DND-41 (cell line): Measurements from ENCODE around the gene HS3ST3B1.

Source experiments
- ATAC-seq: fragments of 200-7000 bp; cut with Tn5 transposase; 3 replicates; pipeline ENCODE4 v1.9.1; 2021; ENCODE audit warnings: low read depth; ENCODE audit not compliant: insufficient read depth
- DNase-seq: peaks from one replicate; pipeline ENCODE4 v3.0.0-alpha.2; 2020
- H2AFZ ChIP-seq: 2 replicates; pipeline ENCODE4 v1.6.0; 2012; ENCODE audit warnings: low read depth, low read length
- H3K27ac ChIP-seq: 2 replicates; pipeline ENCODE4 v1.5.1; 2012; ENCODE audit warnings: low read length, inconsistent platforms
- H3K27me3 ChIP-seq: fragments of 200-600 bp; sonication (generic); 2 replicates; pipeline ENCODE4 v1.6.0; 2012; ENCODE audit warnings: low read length, mild to moderate bottlenecking, inconsistent platforms; ENCODE audit not compliant: insufficient read depth, poor library complexity
- H3K36me3 ChIP-seq: 2 replicates; pipeline ENCODE4 v1.5.1; 2012; ENCODE audit warnings: low read length, inconsistent platforms; ENCODE audit not compliant: insufficient read depth
- H3K4me1 ChIP-seq: 2 replicates; pipeline ENCODE4 v1.5.1; 2012; ENCODE audit warnings: mild to moderate bottlenecking, low read length; ENCODE audit not compliant: insufficient read depth
- H3K4me2 ChIP-seq: 2 replicates; pipeline ENCODE4 v1.6.0; 2012; ENCODE audit warnings: mild to moderate bottlenecking, moderate library complexity, low read length, inconsistent platforms; ENCODE audit not compliant: insufficient read depth
- H3K4me3 ChIP-seq, 2 experiments: fragments of 200-600 bp in 1 of 2; shearing (Covaris generic) in 1 of 2; 2 replicates each; pipeline ENCODE4 v1.5.1; 2012 to 2016; ENCODE audit warnings: inconsistent platforms in 2 of 2, low read length in 2 of 2, mild to moderate bottlenecking in 2 of 2, low read depth in 1 of 2, moderate library complexity in 1 of 2
- H3K79me2 ChIP-seq: 2 replicates; pipeline ENCODE4 v1.6.0; 2012; ENCODE audit warnings: low read length, inconsistent platforms; ENCODE audit not compliant: insufficient read depth
- H3K9ac ChIP-seq: 2 replicates; pipeline ENCODE4 v1.6.0; 2012; ENCODE audit warnings: low read depth, mild to moderate bottlenecking, inconsistent platforms, low read length, moderate library complexity
- H3K9me3 ChIP-seq: 2 replicates; pipeline ENCODE4 v1.5.1; 2012; ENCODE audit warnings: low read length, moderate library complexity, mild to moderate bottlenecking, inconsistent platforms; ENCODE audit not compliant: insufficient read depth, severe bottlenecking
- H4K20me1 ChIP-seq: 2 replicates; pipeline ENCODE4 v1.6.0; 2012; ENCODE audit warnings: low read length; ENCODE audit not compliant: insufficient read depth
- CTCF ChIP-seq: IDR thresholded peaks from 2 replicates; pipeline ENCODE4 v1.5.1; 2012; ENCODE audit warnings: borderline replicate concordance, low read length, moderate library complexity, mild to moderate bottlenecking; ENCODE audit not compliant: poor library complexity, severe bottlenecking; ENCODE audit errors: extremely low read depth
- EZH2 ChIP-seq: IDR thresholded peaks from 3 replicates; pipeline ENCODE4 v1.6.1; 2012; ENCODE audit warnings: borderline replicate concordance, low read depth, mild to moderate bottlenecking, moderate library complexity, low read length, inconsistent platforms; ENCODE audit not compliant: severe bottlenecking

HS3ST3B1 gene

GRCh38 chr17:14269473-14269872, 31.4 kb upstream of the HS3ST3B1 start:
- Histone ChIP-seq H3K79me2 (no peaks in the 10 kb centered on the region), H3K4me2 (no peak overlapping the region), H3K27me3 (no peaks in the 10 kb centered on the region), H2AFZ (no peak overlapping the region), H3K36me3 (no peaks in the 10 kb centered on the region), H3K9me3 (no peaks in the 10 kb centered on the region), H4K20me1 (no peaks in the 10 kb centered on the region), H3K4me3 (no peak overlapping the region), H3K27ac (no peak overlapping the region), H3K9ac (no peak overlapping the region), H3K4me1 (no peaks in the 10 kb centered on the region)
- DNase-seq (no peak), ATAC-seq (no peak)
- TF ChIP-seq CTCF = no peak
- no peak for TF ChIP-seq EZH2

GRCh38 chr17:14270508-14270907, 30.4 kb upstream of the HS3ST3B1 start:
- H3K4me1 ChIP-seq = no peaks in the 10 kb centered on the region
- H4K20me1 ChIP-seq = no peaks in the 10 kb centered on the region
- no peak overlapping the region for H3K27ac ChIP-seq
- no peaks in the 10 kb centered on the region for H3K36me3 ChIP-seq
- no peaks in the 10 kb centered on the region for H3K27me3 ChIP-seq
- H3K4me3 ChIP-seq = no peak overlapping the region
- no peak overlapping the region for H3K9ac ChIP-seq
- H2AFZ ChIP-seq = no peak overlapping the region
- DNase-seq (no peak), ATAC-seq (no peak)
- no peaks in the 10 kb centered on the region for H3K9me3 ChIP-seq
- TF ChIP-seq CTCF = no peak
- TF ChIP-seq EZH2 = no peak
- no peak overlapping the region for H3K4me2 ChIP-seq
- H3K79me2 ChIP-seq = no peaks in the 10 kb centered on the region

GRCh38 chr17:14276535-14277250, 24.2 kb upstream of the HS3ST3B1 start:
- no peak for ATAC-seq

More at GRCh38 chr17:14276535-14277250, 24.2 kb upstream of the HS3ST3B1 start:
- Histone ChIP-seq H3K27ac (no peak overlapping the region), H3K9me3 (no peaks in the 10 kb centered on the region), H3K27me3 (no peaks in the 10 kb centered on the region), H3K79me2 (no peaks in the 10 kb centered on the region), H3K9ac (no peak overlapping the region), H3K4me3 (no peak overlapping the region), H2AFZ (no peak overlapping the region), H4K20me1 (no peaks in the 10 kb centered on the region), H3K4me2 (no peak overlapping the region), H3K4me1 (no peaks in the 10 kb centered on the region), H3K36me3 (no peaks in the 10 kb centered on the region)
- TF ChIP-seq CTCF = no peak
- TF ChIP-seq EZH2 = no peak
- DNase-seq = no peak
